ENCODE measurements around the gene KIF1C.

- TF ChIP-seq NCOR1 (IDR thresholded peaks at IDR 0.05), result no peak
- TF ChIP-seq NR2C1 (IDR thresholded peaks at IDR 0.05), result no peak
- no peak for TF ChIP-seq NR2C1 (tag; IDR thresholded peaks at IDR 0.05)
- TF ChIP-seq EZH2 (IDR thresholded peaks at IDR 0.05; ENCODE audit: borderline replicate concordance, low read depth, low read length), result no peak
- no peak for TF ChIP-seq POLR2A (conservative IDR thresholded peaks at IDR 0.05)
- TF ChIP-seq SETDB1 (IDR thresholded peaks at IDR 0.05; ENCODE audit: low read length), result no peak
- TF ChIP-seq HMBOX1 (IDR thresholded peaks at IDR 0.05), result no peak
- no peak for TF ChIP-seq ZNF253 (CRISPR knock-in tag; conservative IDR thresholded peaks at IDR 0.05)
- TF ChIP-seq ZNF282 (CRISPR knock-in tag; IDR thresholded peaks at IDR 0.05), result no peak
- no peak for TF ChIP-seq MTA2 (IDR thresholded peaks at IDR 0.05; ENCODE audit: low read depth)
- TF ChIP-seq KLF6 (CRISPR knock-in tag; IDR thresholded peaks at IDR 0.05; ENCODE audit: borderline replicate concordance), result no peak
- TF ChIP-seq CBX8 (IDR thresholded peaks at IDR 0.05; ENCODE audit: borderline replicate concordance, extremely low read depth, low read depth, low read length, poor library complexity, severe bottlenecking), result no peak
Observed at GRCh38 chr17:4968486-4969046, 29.2 kb upstream of the KIF1C start.

Data from K562 (cell line).